HG03159 (cell line): ENCODE data around the gene PTCH2.
"Not testable (repeated sequence)": the region's sequence is repeated elsewhere in the genome, so short reads cannot be mapped to it uniquely, and the experiment has no call there.

Experiments
- ATAC-seq: cut with Tn5 transposase; IDR thresholded peaks from one replicate; pipeline ENCODE4 v1.9.1; 2021; ENCODE audit warnings: mild to moderate bottlenecking, moderate library complexity; ENCODE audit not compliant: unreplicated experiment

PTCH2 gene

GRCh38 chr1:44819608-44820327 is 23.3 kb downstream of the PTCH2 start:
- ATAC-seq, result peak; percentile 77

GRCh38 chr1:44819196-44819607 is 23.9 kb downstream of the PTCH2 start:
- ATAC-seq, result no peak

GRCh38 chr1:44817771-44818495 is 25.1 kb downstream of the PTCH2 start:
- no peak for ATAC-seq

GRCh38 chr1:44817307-44817706 is 25.7 kb downstream of the PTCH2 start:
- ATAC-seq, result no peak

DNA sequence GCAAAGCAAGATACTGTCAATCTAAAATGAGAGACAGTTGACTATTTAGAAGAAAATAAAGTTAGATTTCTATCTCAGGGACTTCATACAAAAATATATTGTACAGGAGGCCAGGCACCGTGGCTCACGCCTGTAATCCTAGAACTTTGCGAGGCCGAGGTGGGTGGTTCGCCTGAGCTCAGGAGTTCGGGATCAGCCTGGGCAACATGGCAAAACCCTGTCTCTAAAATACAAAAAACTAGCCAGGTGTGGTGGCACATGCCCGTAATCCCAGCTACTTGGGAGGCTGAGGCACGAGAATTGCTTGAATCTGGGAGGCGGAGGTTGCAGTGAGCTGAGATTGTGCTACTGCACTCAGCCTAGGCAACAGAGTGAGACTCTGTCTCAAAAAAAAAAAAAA is 27.1 kb downstream of the PTCH2 start:
- ATAC-seq, result not testable (repeated sequence)

DNA sequence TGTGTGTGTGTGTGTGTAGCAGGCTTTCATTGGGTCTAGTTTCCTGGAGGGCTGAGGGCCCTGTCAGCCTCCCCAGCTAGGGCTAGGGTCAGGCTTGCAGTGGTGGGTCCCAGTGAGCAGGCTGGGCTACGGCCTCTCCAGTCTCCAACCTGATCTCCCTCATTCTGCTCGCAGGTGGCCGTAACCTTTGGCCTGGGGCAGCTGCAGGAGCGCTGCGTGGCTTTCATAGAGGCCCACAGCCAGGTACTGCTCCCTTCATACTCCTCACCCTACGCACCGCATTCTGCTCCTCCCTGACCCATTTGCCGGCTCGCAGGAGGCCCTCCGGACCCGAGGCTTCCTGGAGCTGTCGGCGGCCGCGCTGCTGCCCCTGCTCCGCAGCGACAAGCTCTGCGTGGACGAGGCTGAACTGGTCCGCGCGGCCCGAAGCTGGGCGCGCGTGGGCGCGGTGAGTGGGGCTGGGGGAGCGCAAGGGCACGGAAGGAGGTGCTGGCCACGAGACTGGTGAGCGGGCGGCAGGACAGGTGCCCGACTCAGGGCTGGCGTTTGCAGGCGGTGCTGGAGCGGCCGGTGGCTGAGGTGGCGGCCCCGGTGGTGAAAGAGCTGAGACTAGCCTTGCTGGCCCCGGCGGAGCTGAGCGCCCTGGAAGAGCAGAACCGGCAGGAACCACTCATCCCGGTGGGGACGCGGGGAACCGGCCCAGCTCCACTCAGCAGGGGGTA is 30.1 kb downstream of the PTCH2 start:
- no peak for ATAC-seq

- ATAC-seq, result no peak
Measured at GRCh38 chr1:44811234-44811633, 31.8 kb downstream of the PTCH2 start.

- ATAC-seq, result not testable (repeated sequence)
Measured at GRCh38 chr1:44810762-44811105, 32.3 kb downstream of the PTCH2 start.

DNA sequence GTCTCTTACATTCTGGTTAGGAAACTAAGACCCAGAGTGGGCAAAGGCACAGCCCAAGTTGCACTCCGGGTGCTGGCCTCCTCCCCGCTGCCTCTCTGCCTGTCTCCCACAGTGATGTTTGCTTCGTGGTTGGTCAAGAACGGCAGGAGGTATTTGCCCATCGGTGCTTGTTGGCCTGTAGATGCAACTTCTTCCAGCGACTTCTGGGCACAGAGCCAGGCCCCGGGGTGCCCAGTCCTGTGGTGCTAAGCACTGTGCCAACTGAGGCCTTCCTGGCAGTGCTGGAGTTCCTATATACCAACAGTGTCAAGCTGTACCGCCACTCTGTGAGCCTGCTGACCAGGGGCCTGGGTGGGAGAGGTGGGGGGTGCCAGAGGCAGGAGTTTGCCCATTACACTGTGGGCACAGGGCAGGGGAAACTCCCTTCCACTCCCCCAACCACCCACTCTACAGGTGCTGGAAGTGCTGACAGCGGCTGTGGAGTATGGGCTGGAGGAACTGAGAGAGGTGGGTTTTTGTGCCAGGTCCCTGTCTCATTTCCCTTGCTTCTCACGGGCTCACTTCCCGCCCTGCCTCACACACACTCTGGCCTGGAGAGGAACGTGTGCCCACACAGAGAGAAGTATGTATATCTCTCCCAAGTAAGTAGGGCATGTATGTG is 32.8 kb downstream of the PTCH2 start:
- no peak for ATAC-seq

- peak; percentile 38 for ATAC-seq
Measured at GRCh38 chr1:44808938-44809917, 33.8 kb downstream of the PTCH2 start.

DNA sequence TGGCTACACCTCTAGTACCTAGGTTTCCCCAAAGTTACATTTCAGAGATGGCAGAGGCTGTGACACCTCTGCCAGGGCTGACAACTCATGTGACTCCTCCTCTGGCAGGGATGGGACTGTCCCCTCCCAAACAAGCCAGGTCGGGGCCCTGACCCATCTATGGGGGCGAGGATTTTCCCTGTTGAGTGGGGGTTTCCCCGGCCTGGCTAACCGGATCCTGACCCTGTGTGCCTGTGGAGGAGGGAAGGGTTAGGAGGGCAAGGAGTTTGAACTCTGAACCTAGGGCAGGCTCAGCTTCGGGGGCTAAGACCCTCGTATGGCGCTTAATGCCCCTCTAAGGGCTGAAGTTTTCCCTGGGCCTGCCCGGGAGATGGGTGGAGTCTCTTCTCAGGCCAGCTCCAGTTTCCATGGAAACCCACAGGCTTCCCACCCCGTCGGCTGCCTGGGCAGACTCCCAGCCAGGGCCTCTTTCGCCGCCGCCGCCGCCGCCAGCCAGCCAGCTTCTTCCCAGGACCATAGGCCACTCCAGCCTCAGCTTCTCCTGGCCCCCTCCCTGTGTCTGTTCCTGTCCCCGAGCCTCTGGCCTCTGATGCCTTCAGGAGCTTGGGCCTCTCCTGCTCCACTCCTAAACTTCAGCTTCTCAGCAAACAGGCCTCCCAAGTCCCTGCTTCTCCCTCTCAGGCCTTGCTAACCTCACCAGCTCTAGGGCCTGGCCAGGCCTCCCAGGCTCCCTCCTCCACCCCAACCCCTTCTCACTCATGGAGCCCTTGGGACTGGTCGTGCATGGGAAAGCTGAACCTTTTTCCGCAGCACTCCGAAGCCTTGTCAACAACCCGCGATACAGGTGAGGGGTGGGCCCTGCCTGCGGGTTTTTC is 34.8 kb downstream of the PTCH2 start, which contains the start of gene BTBD19:
Gene BTBD19, plus strand, starts transcription at position 461 of the 875 bp plus-strand sequence. Its CDS starts 298 bp downstream, at position 759.
- no peak for ATAC-seq

- peak; percentile 40 for ATAC-seq
Measured at GRCh38 chr1:44807364-44808062, 35.5 kb downstream of the PTCH2 start.

GRCh38 chr1:44806704-44807363 is 36.2 kb downstream of the PTCH2 start, which contains the start of gene DYNLT4:
DYNLT4 (minus strand) TSS chr1:44807351; CDS start chr1:44806668, 683 bp downstream.
- ATAC-seq, result no peak

DNA sequence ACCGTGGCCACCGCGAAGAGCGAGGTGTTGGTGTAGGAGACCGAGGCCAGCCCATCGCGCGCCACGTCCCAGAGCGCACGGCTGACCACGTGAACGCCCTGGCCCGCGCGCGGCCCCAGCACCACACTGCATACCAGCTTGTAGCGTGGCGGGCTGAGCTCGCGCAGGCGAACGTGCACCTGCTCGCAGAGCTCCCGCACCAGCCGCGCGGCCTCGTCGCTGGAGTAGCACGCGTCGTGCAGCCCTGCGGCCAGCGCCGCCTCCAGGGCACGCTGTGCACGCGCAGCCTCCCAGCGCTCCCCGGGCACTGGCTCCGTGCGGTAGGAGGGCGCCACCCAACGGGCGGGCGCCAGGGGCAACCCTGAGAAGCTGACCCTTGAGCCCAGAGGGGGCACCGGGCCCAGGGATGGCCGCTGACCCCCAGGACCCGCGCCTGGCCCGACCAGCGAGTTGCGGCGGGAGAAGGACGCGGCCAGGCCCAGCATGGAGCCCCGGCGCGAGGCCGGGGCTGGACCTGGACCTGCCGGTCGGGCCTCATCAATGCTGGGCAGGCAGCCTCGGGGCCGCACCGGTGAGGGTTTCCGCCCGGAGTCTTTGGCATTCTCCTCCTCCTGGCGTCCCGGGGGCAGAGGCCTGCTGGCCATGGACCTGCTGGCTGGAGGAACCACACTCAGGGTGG is 36.9 kb downstream of the PTCH2 start:
- no peak for ATAC-seq

DNA sequence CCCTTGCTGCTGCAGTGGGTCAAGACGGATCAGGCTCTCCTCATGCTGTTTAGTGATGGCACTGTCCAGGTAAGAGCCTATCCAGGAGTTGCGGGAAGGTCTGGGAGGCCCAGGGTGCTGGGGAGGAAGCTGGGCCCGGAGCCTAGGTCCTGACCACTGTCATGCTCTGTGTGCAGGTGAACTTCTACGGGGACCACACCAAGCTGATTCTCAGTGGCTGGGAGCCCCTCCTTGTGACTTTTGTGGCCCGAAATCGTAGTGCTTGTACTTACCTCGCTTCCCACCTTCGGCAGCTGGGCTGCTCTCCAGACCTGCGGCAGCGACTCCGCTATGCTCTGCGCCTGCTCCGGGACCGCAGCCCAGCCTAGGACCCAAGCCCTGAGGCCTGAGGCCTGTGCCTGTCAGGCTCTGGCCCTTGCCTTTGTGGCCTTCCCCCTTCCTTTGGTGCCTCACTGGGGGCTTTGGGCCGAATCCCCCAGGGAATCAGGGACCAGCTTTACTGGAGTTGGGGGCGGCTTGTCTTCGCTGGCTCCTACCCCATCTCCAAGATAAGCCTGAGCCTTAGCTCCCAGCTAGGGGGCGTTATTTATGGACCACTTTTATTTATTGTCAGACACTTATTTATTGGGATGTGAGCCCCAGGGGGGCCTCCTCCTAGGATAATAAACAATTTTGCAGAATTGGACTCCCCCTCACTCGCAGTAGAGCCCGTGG is 37.6 kb downstream of the PTCH2 start:
- ATAC-seq, result no peak

DNA sequence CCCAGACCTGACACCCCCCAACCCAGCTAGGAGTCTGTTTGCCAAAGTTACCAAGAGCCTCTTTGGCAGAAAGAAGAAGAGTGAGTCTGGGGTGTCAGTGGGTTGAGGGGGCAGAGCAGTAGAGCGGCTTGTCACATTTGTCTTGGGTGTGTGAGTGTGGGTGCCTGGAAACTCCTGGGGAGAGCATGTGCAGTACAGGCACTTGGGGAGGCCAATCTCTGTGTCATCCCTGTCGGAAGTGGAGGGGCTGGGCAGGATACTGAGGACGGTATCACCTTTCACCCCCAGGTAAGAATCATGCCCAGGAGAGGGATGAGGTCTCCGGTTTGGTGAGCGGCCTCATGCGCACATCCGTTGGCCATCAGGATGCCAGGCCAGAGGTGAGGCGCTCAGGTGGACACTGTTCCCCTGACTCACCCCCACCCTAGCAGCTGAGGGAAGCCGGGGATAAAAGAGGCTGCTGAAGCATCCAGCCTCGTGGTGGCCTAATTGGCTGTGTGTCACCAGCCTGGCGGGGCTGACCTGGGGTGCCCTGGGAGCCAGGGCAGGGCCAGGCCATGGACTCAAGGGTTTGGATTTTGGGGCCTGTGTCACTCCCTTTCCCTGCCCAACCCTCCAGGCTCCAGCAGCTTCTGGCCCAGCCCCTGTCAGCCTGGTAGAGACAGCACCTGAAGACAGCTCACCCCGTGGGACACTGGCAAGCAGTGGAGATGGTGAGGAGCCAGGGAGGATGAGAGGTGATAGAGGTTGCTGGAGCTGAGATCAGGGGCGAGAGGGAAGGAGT is 39.5 kb downstream of the PTCH2 start:
- ATAC-seq, result no peak
